Effector CD4-positive, alpha-beta T cell (primary cell): ENCODE results near the gene RGS18. TPM values are rescaled to one million over a fixed set of nuclear protein-coding genes. Genes with fewer than 3 reads are reported as not detected.
"Not testable (repeated sequence)": the region's sequence is repeated elsewhere in the genome, so short reads cannot be mapped to it uniquely, and the experiment has no call there.

Source experiments
- DNase-seq: peaks from one replicate; pipeline ENCODE4 v3.0.0-alpha.2; 2020
- total RNA-seq: gene quantifications from one replicate; lab custom pipeline; 2026; lab: John Stamatoyannopoulos, UW

Gene RGS18, protein sequence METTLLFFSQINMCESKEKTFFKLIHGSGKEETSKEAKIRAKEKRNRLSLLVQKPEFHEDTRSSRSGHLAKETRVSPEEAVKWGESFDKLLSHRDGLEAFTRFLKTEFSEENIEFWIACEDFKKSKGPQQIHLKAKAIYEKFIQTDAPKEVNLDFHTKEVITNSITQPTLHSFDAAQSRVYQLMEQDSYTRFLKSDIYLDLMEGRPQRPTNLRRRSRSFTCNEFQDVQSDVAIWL
- not detected for total RNA-seq

DNA sequence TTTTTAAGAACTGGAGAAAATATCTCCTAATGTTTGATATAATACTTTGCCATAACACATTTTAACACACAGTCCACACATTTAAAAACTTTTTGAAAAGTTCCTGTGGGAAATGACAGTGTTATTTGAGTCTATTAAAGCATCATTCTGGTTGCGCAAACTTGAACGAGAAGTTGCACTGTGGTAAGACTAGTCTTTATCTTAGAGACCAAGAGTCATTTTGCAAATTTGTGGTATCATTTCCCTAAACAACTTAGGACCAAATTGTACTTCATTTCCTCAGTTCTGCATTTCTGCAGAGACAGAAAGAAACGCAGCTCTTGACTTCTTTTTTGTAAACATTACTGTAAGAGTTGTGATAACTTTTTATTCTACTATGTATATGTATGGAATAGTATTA is at the start of gene RGS18:
RGS18 (plus strand) TSS at position 282 of the 400 bp plus-strand sequence. CDS start 176 bp downstream, outside the sequence.
- DNase-seq: no peak

DNA sequence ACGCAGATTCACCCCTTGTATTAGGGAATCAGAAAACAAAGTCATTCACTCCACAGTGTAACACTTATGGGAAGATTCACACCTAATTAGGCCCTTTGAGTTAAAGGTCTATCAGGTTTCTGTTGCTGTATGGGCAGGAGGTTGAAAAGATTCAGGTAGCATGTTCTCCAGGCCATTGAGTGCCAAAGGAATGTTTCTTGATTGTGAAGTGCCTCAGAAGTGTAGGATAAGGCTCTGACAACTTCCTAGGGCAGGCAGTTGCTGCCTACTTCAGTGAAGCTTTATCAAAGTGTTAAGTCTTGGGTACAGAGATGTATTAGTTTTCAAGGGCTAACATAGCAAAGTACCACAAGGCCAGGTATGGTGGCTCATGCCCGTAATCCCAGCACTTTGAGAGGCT is 48.7 kb upstream of the RGS18 start:
- no peak for DNase-seq

DNA sequence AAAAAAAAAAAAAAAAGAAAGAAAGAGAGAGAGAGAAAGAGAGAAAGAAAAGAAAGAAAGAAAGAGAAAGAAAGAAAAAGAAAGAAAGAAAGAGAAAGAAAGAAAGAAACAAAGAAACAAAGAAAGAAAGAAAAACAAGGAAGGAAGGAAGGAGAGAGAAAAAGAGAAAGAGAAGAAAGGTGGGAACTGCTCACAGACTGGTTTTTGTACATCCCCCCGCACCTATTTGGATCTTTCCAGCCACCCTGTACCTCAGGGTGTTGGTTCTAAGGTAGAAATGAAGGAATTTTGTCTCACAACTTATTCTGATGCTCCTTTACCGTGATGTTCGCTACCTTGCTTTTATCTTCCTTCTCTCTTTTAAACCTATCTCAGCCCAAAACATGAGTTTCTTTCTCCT is 43.3 kb upstream of the RGS18 start:
- no peak for DNase-seq

DNA sequence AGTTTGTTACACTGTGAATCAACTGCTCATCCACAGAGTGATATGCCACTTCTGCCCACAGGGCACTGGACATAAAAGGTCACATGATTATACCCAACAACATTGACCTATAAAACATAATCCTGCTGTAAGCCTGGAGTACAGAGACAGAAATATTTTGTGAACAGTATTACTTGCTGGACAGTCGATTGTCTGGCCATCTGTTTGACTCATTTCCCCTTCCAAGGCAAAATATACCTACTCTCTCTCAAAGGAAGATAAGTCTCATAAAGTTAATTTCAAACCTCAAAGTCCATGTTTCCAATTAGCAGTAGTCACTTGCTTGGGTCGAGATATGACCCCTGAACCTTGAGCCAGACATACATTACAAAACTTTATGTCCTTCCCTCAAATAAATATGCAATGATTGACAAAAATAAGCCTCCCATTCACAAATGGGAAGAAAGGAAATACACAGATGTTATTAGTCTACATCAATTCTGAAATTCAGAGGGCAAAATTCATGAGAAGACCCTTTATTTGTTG is 39.3 kb upstream of the RGS18 start:
- DNase-seq: no peak

DNA sequence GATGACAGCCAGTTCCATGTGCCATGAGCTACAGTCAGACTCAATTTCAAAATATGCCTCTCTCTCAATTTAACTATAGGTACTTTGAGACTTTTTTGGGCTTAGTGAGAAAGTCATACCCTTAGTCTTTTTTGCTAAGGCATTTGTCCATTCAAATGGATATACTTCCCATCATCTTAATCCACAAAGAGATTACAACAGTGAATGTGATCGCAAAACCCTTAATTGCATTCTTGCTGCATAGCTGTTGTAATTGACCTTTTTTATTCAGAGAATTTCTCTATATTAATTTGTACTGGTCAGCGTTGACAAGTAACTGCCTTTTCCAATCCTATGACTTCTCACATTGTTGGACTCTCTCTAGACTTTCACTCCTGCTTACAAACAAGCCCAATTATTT is 38.6 kb upstream of the RGS18 start:
- no peak for DNase-seq

DNA sequence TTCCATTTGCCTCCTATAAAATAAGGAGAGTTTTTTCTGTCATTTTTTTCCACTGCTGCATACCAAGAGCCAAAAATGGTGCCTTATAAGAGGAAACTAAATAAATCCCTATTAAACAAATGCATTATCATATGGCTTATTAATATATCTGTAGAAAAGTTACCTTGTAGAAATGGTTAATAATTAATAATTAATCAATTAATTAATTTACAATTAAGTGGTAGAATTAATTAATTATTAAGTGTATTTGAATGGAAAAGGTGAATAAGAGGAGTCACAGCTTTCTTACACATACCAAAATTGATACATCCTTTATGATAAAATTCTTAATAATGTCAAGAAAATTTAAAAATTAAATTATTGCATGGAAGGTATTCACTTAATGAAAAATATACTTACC is 35.6 kb upstream of the RGS18 start:
- DNase-seq: no peak

DNA sequence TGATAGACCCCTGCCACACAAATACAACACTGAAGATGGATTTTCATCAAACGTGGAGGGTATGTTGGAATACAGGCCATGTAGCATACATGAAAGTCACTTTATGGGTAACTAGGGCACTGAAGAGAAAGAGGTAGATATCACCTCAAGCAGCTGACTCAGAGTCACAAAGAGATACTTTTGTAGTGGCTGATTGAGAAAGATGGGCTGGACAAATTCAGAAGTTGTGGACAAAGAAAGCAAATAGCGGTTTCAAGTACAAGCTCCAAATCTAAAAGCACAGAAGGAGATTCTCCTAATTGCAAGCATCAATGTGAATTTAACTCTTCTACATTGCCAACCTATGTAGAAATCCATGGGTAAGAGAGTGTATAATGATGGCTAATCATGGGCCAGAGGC is 35.0 kb upstream of the RGS18 start:
- DNase-seq: no peak

DNA sequence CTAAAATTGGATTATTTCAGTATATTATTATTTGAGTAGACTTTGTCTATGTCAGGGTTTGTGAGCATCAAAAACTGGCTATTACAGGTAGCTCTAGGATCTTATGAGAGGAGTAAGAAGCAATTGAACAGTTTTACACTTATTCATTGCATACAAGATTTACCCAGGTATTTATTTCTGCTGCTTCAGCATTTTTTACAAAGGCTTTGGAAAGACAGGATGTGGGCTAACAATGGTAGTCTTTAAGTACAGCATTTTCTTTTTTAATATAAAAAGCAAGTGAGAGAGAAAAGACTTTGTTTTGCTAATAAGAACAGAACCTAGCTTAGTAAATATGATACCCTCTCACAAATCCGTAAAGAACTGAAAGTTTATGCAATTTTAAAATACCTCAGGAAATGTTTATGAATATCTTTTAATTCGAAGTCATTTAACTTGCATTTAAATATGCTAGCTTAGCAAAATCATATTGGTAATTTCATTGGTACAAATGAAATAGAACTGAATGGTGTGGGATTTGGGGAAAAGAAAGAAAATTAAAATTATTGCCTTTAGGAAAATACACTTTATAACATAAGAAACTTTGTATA is 32.1 kb upstream of the RGS18 start:
- no peak for DNase-seq

DNA sequence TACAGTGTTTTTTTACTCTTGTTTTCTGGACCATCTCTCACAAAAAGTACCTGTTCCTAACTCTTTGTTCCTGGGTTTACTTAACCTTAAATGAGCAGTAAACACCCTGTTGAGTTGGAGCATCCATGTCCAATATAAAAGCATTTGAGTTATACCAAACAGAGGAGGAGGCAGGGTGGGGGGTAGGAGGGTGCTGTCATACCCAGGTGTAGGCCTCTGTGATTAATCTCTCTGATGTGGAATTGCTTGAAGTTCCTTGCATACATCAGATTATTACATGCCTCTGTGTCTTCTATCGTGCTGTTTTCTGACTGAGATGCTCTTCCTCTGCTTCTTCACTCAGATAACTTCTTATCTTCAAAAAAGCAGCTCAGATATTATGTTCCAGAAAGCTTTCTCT is 28.1 kb upstream of the RGS18 start:
- DNase-seq: no peak

DNA sequence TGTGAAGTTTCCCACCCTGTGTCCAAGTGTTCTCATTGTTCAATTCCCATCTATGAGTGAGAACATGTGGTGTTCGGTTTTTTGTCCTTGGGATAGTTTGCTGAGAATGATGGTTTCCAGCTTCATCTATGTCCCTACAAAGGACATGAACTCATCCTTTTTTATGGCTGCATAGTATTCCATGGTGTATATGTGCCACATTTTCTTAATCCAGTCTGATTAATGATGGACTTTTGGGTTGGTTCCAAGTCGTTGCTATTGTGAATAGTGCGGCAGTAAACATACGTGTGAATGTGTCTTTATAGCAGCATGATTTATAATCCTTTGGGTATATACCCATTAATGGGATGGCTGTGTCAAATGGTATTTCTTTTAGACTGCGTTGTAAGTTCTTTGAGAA is 27.4 kb upstream of the RGS18 start:
- DNase-seq: not testable (repeated sequence)

DNA sequence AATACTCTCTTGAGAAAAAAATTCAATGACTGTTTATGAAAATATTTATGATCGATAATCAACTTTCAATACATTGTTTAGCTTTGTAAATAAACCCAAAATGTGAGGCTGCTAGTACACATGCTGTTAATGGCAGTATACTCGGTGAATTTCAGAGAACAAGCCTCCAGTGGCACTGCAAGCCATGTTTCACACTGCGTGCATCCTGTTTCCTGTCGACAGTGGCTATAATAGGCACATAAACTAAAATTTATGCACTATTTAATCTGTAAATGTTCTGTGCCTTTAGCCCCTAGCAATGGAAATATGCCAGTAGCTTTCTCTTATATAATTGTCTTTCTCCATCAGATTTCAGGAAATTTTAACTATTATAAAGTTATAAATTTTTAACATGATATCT is 26.3 kb upstream of the RGS18 start:
- DNase-seq: no peak

DNA sequence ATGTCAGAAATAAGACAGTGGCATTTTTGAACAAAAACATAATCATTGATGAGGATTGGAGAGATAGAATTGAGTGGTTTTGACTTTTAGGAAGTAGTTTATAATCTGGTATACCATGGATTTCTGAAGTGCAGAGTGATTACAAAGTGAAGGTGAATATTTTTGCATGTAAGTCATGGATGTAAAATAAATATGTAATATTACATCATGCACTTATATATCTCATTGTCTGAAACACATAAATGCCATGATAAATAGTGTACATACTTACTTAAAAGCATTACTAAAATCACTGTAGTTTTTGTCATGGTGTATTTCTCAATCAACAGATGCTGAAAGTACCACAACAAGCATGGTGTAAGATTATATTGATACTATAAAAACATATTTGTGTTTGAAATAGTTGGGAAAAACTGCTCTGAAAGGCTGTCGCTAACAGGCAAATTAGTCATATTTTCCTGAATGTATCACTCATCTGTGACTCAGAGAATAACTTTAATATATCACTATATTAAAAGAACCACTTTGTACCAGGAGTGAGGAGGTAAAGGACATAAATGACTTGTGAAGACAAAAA is 24.8 kb upstream of the RGS18 start:
- DNase-seq: no peak

DNA sequence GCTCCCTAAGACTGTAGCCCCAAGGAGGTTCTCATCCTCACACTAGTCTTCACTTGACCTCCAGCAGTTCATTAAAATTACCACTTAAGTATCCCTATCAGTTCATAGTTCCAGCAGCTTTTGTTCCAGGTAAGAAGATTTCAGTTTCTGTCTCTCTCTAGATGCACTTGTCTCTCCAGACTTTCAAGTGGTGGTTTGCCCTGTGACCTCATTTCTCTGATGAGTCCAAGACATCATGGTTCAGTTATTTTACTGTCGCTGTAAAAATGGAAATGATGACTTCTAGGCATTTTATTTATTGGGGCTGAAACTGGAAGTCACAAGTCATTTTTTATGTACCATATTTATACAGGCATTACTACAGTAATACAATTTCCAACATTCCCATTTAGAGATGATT is 17.9 kb upstream of the RGS18 start:
- no peak for DNase-seq

DNA sequence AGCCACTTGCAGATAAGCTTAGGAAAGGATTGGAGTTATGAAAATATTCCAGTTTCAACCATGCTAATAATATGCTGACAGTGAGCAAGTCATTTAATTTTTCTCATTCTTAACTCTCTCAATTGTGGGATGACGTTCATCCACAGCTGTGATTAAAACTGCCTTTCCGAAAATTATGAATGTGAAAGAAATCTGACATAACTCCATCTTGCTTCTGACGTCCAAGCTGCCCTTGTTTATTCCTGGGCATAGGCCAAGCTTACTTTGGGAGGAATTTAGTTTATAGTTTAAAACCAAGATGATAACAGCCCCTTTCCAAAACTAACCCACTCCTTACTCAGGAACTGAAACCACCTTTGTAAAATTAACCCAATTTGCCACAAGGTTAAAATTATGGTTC is 11.0 kb upstream of the RGS18 start:
- no peak for DNase-seq

DNA sequence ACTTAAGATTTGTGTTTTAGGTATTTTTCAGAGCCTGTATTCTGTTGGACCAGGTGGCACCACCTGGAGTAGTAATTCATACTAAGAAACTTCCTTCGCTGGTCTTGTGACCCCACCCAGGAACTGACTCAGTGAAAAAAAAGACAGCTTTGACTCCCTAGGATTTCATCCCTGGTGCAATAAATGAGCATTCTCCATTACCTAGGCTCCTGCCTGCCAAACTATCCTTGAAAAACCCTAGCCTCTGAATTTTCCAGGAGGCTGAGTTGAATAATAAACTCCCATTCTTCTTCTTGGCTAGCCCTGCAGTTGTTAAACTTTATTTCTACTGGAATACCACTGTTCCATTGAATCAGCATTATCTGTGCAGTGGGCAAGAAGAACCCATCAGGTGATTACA is 10.6 kb upstream of the RGS18 start:
- no peak for DNase-seq

DNA sequence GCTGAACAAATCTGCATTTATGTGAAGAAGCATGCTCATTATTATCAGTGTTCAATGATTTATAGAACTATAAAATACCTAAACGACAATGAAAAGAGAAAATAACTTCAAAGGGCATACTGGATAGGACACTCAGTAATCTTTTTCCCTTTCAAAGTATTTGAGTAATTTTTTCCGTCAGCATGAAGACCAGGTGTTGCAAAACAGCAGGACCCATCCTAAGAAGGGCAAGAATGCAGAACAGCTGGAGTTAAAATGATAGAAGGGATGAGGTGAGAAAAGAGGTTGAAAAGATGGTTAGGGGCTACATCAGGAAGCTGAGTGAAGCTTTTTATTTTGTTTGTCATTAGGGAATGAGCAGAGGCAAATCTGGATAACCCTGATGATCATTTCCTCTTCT is 7.1 kb upstream of the RGS18 start:
- no peak for DNase-seq

DNA sequence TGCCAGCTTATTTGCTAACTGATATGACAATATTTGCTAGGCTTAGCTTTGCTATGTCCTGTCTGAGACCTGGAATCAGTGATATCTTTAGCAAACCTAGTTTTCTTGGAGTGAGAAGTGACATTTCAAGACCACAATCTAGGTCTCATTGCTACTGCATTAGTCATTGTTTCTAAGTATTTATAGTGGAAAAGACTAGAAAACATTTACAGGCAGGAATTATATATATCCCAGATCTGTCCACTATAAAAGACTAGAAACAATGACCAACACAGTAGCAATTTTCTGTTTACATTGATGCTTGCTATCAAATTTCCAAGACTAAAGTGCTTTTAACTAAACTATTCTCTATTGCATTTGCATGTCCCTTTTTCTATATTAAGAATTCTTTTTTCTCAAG is 5.0 kb upstream of the RGS18 start:
- no peak for DNase-seq

DNA sequence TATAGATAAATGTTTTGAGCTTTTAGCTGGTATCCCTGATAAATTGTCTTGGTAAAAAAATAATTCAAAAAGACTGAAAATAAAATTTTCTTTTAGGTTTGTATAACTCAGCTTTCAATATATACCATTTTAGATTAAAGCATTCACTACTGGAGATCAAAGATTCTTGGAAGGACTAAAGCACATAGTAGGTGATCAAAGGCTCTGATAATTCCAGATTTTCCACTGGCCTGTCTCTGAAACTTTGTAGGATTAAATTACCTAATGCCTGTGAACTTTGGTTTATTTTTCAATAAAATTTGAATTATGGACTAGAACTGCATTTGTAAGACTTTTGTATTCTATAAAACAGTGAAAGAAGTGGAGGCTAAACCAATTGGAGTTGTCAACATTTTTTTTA is 1.2 kb upstream of the RGS18 start:
- DNase-seq: no peak

DNA sequence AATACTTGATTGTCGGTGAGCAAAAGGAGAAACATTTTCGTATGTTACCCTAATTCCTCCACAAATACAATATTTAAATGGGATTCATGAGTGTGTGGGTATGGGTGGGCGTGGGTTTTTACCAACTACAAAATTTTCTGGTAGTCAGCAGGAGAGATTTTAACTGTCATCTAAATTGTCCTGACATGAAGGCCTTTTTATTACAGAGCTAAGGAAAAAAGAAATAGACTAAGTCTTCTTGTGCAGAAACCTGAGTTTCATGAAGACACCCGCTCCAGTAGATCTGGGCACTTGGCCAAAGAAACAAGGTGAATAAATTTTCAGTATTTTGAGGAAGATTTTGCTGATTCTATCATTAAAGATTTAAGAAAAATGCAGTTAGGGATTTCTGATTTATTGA is 752 bp downstream of the RGS18 start:
- DNase-seq: no peak

DNA sequence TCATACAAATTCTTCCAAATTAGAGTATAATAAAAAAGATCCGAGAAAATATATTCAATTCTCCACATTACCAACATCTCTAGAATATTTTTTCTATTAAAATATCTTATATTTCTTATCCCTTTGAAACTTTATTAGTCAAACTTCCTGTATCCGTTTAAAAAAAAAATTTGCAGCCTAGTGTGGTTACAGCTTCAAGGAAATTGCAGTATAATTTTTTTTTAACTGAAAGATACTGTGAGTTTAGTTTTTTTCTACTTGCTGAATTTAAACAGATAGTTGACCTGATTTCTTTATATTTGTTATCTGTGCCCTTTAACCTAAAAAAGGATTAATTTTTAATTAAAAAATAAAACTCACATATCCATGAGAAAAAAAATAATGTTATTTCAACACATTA is 1.5 kb downstream of the RGS18 start:
- no peak for DNase-seq

DNA sequence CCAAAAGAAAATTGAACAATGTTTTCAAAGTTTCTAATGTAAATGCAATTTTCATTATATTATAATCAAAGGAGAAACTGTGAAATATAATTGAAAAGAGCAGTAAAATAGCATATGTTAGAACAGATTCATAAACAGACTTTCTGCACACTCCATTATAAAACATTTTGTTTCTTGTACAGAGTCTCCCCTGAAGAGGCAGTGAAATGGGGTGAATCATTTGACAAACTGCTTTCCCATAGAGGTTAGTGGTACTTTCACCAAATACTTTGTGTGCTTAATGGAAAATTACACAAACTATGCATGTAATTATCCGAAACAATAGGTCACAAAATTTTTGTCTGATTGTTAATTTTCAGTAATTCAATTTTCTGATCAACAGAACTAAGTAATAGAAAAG is 1.9 kb downstream of the RGS18 start:
- DNase-seq: no peak

DNA sequence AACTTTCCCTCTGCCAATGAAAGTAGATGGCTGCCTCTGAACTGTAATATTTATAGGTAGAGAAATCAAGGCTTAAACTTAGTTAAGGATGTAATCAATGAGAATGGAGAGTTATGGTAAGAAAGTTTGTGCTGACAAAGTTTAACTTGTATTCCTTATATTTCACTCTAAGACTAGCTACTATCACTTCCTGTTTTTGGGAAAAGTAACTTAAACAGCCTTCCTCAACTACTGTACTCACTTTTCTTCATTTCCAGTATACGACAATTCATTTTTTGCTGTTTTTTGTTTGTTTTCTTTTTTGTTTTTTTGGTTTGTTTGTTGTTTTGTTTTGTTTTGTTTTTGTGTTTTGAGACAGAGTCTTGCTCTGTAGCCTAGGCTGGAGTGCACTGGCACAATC is 3.7 kb downstream of the RGS18 start:
- no peak for DNase-seq

DNA sequence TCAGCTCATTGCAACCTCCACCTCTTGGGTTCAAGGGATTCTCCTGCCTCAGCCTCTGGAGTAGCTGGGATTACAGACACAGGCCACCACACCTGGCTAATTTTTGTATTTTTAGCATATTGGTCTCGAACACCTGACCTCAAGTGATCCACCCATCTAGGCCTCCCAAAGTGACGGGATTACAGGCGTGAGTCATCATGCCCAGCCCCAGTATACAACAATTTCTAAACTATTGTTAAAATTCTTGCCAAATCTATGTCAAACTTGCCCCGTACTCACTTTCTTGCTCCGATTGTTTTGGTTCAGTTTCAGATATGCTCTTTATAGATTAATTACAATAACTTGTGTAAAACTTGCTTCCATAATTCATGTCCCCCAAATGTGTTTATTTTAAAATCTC is 4.1 kb downstream of the RGS18 start:
- no peak for DNase-seq

DNA sequence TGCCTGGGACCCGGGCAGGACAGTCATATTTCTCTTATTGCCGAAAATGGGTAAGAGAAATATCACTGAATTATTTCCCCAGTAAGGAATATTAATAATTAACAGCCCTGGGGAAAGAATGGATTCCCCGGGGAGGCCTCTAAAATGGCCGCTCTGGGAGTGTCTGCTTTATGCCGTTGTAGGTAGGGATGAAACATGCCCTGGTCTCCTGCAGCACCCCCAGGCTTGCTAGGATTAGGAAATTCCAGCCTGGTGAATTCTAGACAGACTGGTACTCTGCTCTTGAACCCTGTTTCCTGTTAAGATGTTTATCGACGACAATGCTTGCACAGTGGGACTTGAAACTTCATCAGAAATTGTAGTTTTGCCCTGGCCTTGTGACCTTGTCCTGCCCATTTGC is 6.7 kb downstream of the RGS18 start:
- DNase-seq: not testable (repeated sequence)

DNA sequence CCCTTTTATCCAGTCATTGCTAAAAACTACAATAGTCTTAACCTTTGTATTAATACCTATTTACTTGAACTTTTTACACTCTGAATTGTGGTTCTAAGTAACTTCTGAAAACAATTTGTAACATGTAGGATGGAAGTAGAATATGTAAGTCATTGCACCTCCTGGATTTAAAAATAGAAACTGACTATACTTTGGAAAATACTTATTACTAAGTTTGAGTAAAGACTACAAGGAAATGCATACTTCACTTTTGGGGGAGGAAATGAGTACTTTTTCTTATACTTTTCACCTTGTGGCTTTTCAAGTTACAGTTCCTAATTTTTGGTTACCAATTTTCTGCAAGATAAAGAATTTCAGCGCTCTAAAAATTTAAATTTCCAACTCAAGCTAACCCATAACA is 8.7 kb downstream of the RGS18 start:
- no peak for DNase-seq
